Large intestine (tissue), 3 donors: ENCODE data around the gene ATG2A. TPM values are rescaled to one million over a fixed set of nuclear protein-coding genes. Genes with fewer than 3 reads are reported as not detected.

ENCODE experiments used
- DNase-seq, 2 donors: peaks; one replicate each; pipeline versions ENCODE4 v3.0.0 to v3.0.0-alpha.2; 2013
- H3K27ac ChIP-seq: one replicate; pipeline ENCODE4 v1.5.1; 2013; ENCODE audit warnings: low read length
- H3K27me3 ChIP-seq: 2 replicates; pipeline ENCODE4 v1.6.1; 2013; ENCODE audit warnings: low read length; ENCODE audit not compliant: control insufficient read depth, insufficient read depth
- H3K36me3 ChIP-seq: 2 replicates; pipeline ENCODE4 v1.6.1; 2013; ENCODE audit warnings: low read length; ENCODE audit not compliant: control insufficient read depth, insufficient read depth
- H3K4me1 ChIP-seq: one replicate; pipeline ENCODE4 v1.6.1; 2013; ENCODE audit warnings: low read length; ENCODE audit not compliant: control insufficient read depth, insufficient read depth
- H3K4me3 ChIP-seq: one replicate; pipeline ENCODE4 v1.5.1; 2013; ENCODE audit warnings: low read length
- H3K9me3 ChIP-seq: one replicate; pipeline ENCODE4 v1.6.1; 2013; ENCODE audit warnings: mild to moderate bottlenecking, low read depth, low read length, moderate library complexity; ENCODE audit not compliant: control insufficient read depth
- WGBS: methylation state at CpG from one replicate; pipeline ENCODE4 v1.1.5; 2013; ENCODE audit warnings: low lambda C conversion rate; ENCODE audit not compliant: insufficient coverage; 5-methylcytosine and 5-hydroxymethylcytosine counted together
- polyA plus RNA-seq: library from polyadenylated mRNA; unstranded; fragments of 120-200 nt; gene quantifications from one replicate; pipeline ENCODE4 v1.2.1, GENCODE V29; 2013

Gene ATG2A
- polyA plus RNA-seq, 1 donor = 18.4 TPM

- Histone ChIP-seq H3K36me3 (peaks cover 61% of the 10 kb centered on the region), H3K4me1 (peaks cover 75% of the 10 kb centered on the region), H3K27me3 (no peaks in the 10 kb centered on the region), H3K4me3 (peak overlapping the region; percentile 16), H3K9me3 (no peaks in the 10 kb centered on the region), H3K27ac (peak overlapping the region; percentile 78)
- peak; percentile 81 to 87 for DNase-seq
- WGBS = no CpG with 5 or more reads among the region's 19 CpGs
These were observed 46.7 kb downstream of the ATG2A start for GRCh38 chr11:64870176-64870892.

- H3K4me3 ChIP-seq = peak overlapping the region; percentile 10
- H3K27ac ChIP-seq = peak overlapping the region; percentile 78
- H3K27me3 ChIP-seq = no peaks in the 10 kb centered on the region
- no peaks in the 10 kb centered on the region for H3K9me3 ChIP-seq
- H3K4me1 ChIP-seq = peaks cover 77% of the 10 kb centered on the region
- WGBS = no CpG with 5 or more reads among the region's 9 CpGs
- H3K36me3 ChIP-seq = peaks cover 56% of the 10 kb centered on the region
- DNase-seq = no peak
These were observed 47.3 kb downstream of the ATG2A start for GRCh38 chr11:64869571-64870175.

- Histone ChIP-seq H3K4me1 (peaks cover 78% of the 10 kb centered on the region), H3K4me3 (no peak overlapping the region), H3K9me3 (no peaks in the 10 kb centered on the region), H3K27ac (peak overlapping the region; percentile 78), H3K27me3 (no peaks in the 10 kb centered on the region), H3K36me3 (peaks cover 51% of the 10 kb centered on the region)
- peak in 1 of 2 donors; percentile 46 for DNase-seq
- no CpG with 5 or more reads among the region's 21 CpGs for WGBS
These were observed 48.0 kb downstream of the ATG2A start for GRCh38 chr11:64868904-64869570.

GRCh38 chr11:64867748-64868462 lies 49.1 kb downstream of the ATG2A start:
- no peaks in the 10 kb centered on the region for H3K9me3 ChIP-seq
- DNase-seq = no peak
- no peak overlapping the region for H3K27ac ChIP-seq
- 100% methylated on average over 1 of the region's 28 CpGs for WGBS
- peaks cover 83% of the 10 kb centered on the region for H3K4me1 ChIP-seq
- H3K27me3 ChIP-seq = no peaks in the 10 kb centered on the region
- H3K4me3 ChIP-seq = no peak overlapping the region
- peaks cover 44% of the 10 kb centered on the region for H3K36me3 ChIP-seq

GRCh38 chr11:64866173-64866491 lies 50.9 kb downstream of the ATG2A start:
- Histone ChIP-seq H3K9me3 (no peaks in the 10 kb centered on the region), H3K27me3 (no peaks in the 10 kb centered on the region), H3K4me1 (peaks cover 75% of the 10 kb centered on the region), H3K36me3 (peaks cover 35% of the 10 kb centered on the region), H3K27ac (peak overlapping the region; percentile 93), H3K4me3 (no peak overlapping the region)
- WGBS = 100% methylated on average over 1 of the region's 4 CpGs
- DNase-seq = no peak

GRCh38 chr11:64865286-64866172 lies 51.5 kb downstream of the ATG2A start:
- 100% methylated on average over 5 of the region's 15 CpGs for WGBS
- Histone ChIP-seq H3K36me3 (peaks cover 34% of the 10 kb centered on the region), H3K4me1 (peaks cover 69% of the 10 kb centered on the region), H3K9me3 (no peaks in the 10 kb centered on the region), H3K27me3 (no peaks in the 10 kb centered on the region), H3K27ac (peak overlapping the region; percentile 93), H3K4me3 (no peak overlapping the region)
- no peak for DNase-seq

- Histone ChIP-seq H3K27me3 (no peaks in the 10 kb centered on the region), H3K9me3 (no peaks in the 10 kb centered on the region), H3K36me3 (peaks cover 35% of the 10 kb centered on the region), H3K4me1 (peaks cover 63% of the 10 kb centered on the region), H3K4me3 (no peak overlapping the region), H3K27ac (peak overlapping the region; percentile 93)
- WGBS = no CpG with 5 or more reads among the region's 18 CpGs
- DNase-seq = peak; percentile 79 to 89
These were observed 52.3 kb downstream of the ATG2A start for GRCh38 chr11:64864473-64865285.

GRCh38 chr11:64864135-64864472 lies 52.9 kb downstream of the ATG2A start:
- H3K4me1 ChIP-seq = peaks cover 58% of the 10 kb centered on the region
- DNase-seq = no peak
- H3K4me3 ChIP-seq = peak overlapping the region; percentile 6

GRCh38 chr11:64863391-64864060 lies 53.5 kb downstream of the ATG2A start:
- H3K27me3 ChIP-seq = no peaks in the 10 kb centered on the region
- H3K27ac ChIP-seq = peak overlapping the region; percentile 93
- H3K4me3 ChIP-seq = peak overlapping the region; percentile 6
- no CpG with 5 or more reads among the region's 23 CpGs for WGBS
- H3K9me3 ChIP-seq = no peaks in the 10 kb centered on the region
- peaks cover 57% of the 10 kb centered on the region for H3K4me1 ChIP-seq
- peaks cover 35% of the 10 kb centered on the region for H3K36me3 ChIP-seq
- no peak for DNase-seq

More at GRCh38 chr11:64864135-64864472, 52.9 kb downstream of the ATG2A start:
- no CpG with 5 or more reads among the region's 9 CpGs for WGBS
- no peaks in the 10 kb centered on the region for H3K9me3 ChIP-seq
- peaks cover 35% of the 10 kb centered on the region for H3K36me3 ChIP-seq
- peak overlapping the region; percentile 93 for H3K27ac ChIP-seq
- no peaks in the 10 kb centered on the region for H3K27me3 ChIP-seq
